HEK293T (cell line): Measurements from ENCODE around the gene MLLT10.

Experiments used
- BHLHE40 ChIP-seq: fragments of 450-650 bp; IDR thresholded peaks from 2 replicates; pipeline ENCODE4 v1.6.1; 2016; ENCODE audit warnings: mild to moderate bottlenecking, moderate library complexity, borderline replicate concordance
- ELF4 ChIP-seq: fragments of 450-650 bp; IDR thresholded peaks from 2 replicates; pipeline ENCODE4 v1.6.1; 2017; ENCODE audit warnings: antibody characterized with exemption
- FOXA1 ChIP-seq: fragments of 450-650 bp; IDR thresholded peaks from 2 replicates; pipeline ENCODE4 v1.6.1; 2016; ENCODE audit warnings: mild to moderate bottlenecking
- FOXM1 ChIP-seq: fragments of 450-650 bp; IDR thresholded peaks from 2 replicates; pipeline ENCODE4 v1.6.1; 2017; ENCODE audit warnings: mild to moderate bottlenecking, borderline replicate concordance
- HDGF ChIP-seq: fragments of 450-650 bp; IDR thresholded peaks from 2 replicates; pipeline ENCODE4 v1.6.1; 2017; ENCODE audit warnings: antibody characterized with exemption, borderline replicate concordance
- L3MBTL2 ChIP-seq: fragments of 450-650 bp; conservative IDR thresholded peaks from 2 replicates; pipeline ENCODE4 v1.6.1; 2016; ENCODE audit warnings: mild to moderate bottlenecking
- NFRKB ChIP-seq: fragments of 450-650 bp; IDR thresholded peaks from 2 replicates; pipeline ENCODE4 v1.6.1; 2016; ENCODE audit warnings: mild to moderate bottlenecking, moderate library complexity
- PKNOX1 ChIP-seq: fragments of 450-650 bp; IDR thresholded peaks from 2 replicates; pipeline ENCODE4 v1.6.1; 2016
- SP1 ChIP-seq: fragments of 450-650 bp; IDR thresholded peaks from 2 replicates; pipeline ENCODE4 v1.6.1; 2017
- SUZ12 ChIP-seq: fragments of 450-650 bp; IDR thresholded peaks from 2 replicates; pipeline ENCODE4 v1.6.1; 2016; ENCODE audit warnings: mild to moderate bottlenecking

GRCh38 chr10:21584834-21585530, 51.0 kb downstream of the MLLT10 start:
- TF ChIP-seq FOXM1 (no peak), BHLHE40 (no peak), NFRKB (no peak), SUZ12 (no peak), HDGF (no peak), ELF4 (no peak), L3MBTL2 (no peak), PKNOX1 (no peak), SP1 (no peak), FOXA1 (no peak)
